Astrocyte (in vitro differentiated cells and primary cell): ENCODE results near the gene SNAP47.

ENCODE experiments used
- CTCF ChIP-seq: IDR thresholded peaks from 2 replicates; pipeline ENCODE4 v1.5.1; 2011; ENCODE audit warnings: low read depth, mild to moderate bottlenecking, inconsistent platforms, low read length, moderate library complexity; ENCODE audit not compliant: insufficient read depth
- EZH2 ChIP-seq: IDR thresholded peaks from 2 replicates; pipeline ENCODE4 v1.6.1; 2012; ENCODE audit warnings: mild to moderate bottlenecking, low read length, inconsistent platforms; ENCODE audit not compliant: insufficient read depth

GRCh38 chr1:227774821-227775661 is 39.8 kb downstream of the SNAP47 start:
- TF ChIP-seq CTCF (no peak), EZH2 (no peak)
